GOT3 (cell line): ENCODE results near the gene DCUN1D5.
"Not testable (repeated sequence)": the region's sequence is repeated elsewhere in the genome, so short reads cannot be mapped to it uniquely, and the experiment has no call there.

Experiments used
- DNase-seq: peaks from one replicate; lab custom pipeline; 2025; ENCODE audit warnings: mixed read lengths; lab: John Stamatoyannopoulos, UW

Gene DCUN1D5

GRCh38 chr11:103055221-103055890 is 36.6 kb downstream of the DCUN1D5 start:
- DNase-seq: no peak

GRCh38 chr11:103053997-103054396 is 38.0 kb downstream of the DCUN1D5 start:
- DNase-seq: no peak

GRCh38 chr11:103051981-103052380 is 40.0 kb downstream of the DCUN1D5 start:
- no peak for DNase-seq

- no peak for DNase-seq
Measured at GRCh38 chr11:103051151-103051801, 40.7 kb downstream of the DCUN1D5 start.

GRCh38 chr11:103050351-103050750 is 41.6 kb downstream of the DCUN1D5 start:
- DNase-seq: no peak

GRCh38 chr11:103047837-103048236 is 44.1 kb downstream of the DCUN1D5 start:
- DNase-seq: no peak

- no peak for DNase-seq
Measured at GRCh38 chr11:103043826-103044678, 47.9 kb downstream of the DCUN1D5 start.

- DNase-seq: no peak
Measured at GRCh38 chr11:103042161-103042560, 49.8 kb downstream of the DCUN1D5 start.

GRCh38 chr11:103035791-103036434 is 56.0 kb downstream of the DCUN1D5 start:
- DNase-seq: no peak

GRCh38 chr11:103035216-103035615 is 56.7 kb downstream of the DCUN1D5 start:
- DNase-seq: no peak

- no peak for DNase-seq
Measured at GRCh38 chr11:103031834-103032233, 60.1 kb downstream of the DCUN1D5 start.

GRCh38 chr11:103029401-103029800 is 62.6 kb downstream of the DCUN1D5 start:
- no peak for DNase-seq

- not testable (repeated sequence) for DNase-seq
Measured at GRCh38 chr11:103028304-103029020, 63.5 kb downstream of the DCUN1D5 start.

GRCh38 chr11:103024086-103024485 is 67.9 kb downstream of the DCUN1D5 start:
- DNase-seq: no peak

- no peak for DNase-seq
Measured at GRCh38 chr11:103016031-103016430, 75.9 kb downstream of the DCUN1D5 start.

GRCh38 chr11:103013421-103013820 is 78.5 kb downstream of the DCUN1D5 start:
- DNase-seq: no peak
